Measurements from ENCODE around the gene GRID1.

DNA sequence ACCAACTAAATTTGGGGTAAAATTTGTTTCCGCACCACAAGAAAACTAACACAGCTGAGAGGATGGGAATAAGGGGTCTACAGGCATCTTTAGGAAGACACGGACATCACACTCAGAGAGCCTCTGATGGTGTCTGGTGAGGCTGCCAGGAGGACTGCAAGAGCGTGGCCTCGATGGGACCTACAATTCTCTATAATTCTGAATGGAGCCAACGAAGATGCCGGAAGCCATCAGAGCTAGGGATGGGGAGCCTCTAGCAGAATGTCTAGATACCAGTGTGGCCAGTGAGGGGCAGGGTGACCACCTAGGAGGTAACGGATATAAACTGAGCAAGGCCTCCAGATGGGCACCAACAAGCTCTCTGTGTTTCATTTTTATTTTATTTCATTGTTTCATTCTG is 7.5 kb downstream of the GRID1 start:
- TF ChIP-seq POLR2A (IDR thresholded peaks at IDR 0.05; ENCODE audit: low read depth, low read length) = no peak
- no peak for TF ChIP-seq POLR2AphosphoS5 (IDR thresholded peaks at IDR 0.05; ENCODE audit: low read depth, low read length)

Measured in GM12891 (cell line).